Glomerular visceral epithelial cell (primary cell): Measurements from ENCODE around the gene SLCO2B1.

Experiments
- DNase-seq: peaks from one replicate; pipeline ENCODE4 v3.0.0-alpha.2; 2016; ENCODE audit errors: extremely low spot score

SLCO2B1 gene

GRCh38 chr11:75145196-75145971 is 5.5 kb upstream of the SLCO2B1 start:
- no peak for DNase-seq

DNA sequence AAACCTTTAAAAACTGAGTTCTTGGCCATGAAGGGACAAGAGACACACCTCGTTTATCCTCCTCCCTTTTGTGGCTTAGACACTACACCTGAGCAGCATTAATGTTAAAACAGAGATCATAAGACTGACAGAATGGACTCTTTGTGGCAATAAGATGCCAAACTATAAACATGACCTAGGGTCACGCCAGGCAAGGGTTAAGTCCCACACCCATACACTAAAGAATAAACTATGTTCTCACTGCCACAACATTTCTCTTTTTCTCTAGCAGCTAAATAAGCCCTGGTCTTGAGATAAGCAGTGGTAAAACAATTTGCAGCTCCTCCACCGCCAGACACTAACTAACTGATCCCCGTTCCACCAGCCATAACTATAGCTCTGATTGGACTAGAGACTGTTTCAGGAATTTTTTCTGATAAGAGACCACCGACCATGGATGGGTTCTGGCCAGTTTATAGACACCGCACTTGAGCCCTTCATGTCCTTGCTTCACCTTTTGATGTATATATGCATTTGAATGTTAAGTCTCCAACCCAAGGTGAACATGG is 4.9 kb upstream of the SLCO2B1 start:
- DNase-seq, result no peak

DNA sequence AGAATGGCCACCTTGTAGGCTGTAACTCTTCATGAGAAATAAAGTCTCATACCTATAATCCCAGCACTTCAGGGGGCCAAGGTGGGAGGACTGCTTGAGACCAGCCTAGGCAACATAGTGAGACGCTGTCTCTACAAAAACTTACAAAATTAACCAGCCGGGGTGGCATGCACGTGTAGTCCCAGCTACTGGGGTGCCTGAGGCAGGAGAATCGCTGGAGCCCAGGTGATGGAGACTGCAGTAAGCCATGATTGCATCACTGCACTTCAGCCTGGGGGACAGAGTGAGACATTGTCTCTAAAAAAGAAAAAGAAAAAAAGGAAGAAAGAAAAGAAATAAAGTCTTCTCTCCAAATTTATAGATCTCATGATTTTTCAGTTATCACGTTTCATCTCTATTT is 4.2 kb upstream of the SLCO2B1 start:
- DNase-seq, result no peak

DNA sequence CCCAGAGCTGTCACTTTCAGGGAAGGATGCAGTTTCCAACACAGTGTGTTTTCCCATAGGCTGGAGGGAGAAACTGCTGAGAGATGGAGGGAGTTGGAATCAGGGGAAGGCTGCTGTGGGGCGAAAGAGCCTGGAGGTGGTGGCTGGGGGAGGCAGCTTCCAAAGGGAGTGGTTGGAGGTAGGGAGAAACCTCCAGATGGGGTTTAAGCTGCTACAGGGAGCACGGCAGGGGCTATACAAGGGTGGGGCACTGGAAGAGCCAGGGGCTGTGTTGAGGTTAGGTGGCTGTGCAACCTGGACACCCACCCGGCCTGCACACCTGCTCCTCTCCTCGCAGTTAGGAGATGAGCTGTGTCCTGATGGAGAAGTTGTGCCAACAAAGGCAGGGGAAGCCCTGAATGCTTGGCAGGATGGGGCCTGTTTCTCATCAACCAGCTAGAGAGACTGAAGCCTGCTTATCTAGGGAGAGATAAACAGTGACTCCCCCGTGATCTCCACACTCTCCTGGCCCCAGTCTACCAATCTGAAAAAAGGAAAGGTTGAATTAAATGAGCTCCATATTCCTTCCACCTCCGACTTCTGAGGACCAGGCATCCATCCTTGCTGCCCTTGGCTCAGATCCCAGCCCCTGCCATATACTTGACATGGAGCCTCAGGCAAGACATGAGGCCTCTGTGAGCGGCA is 3.6 kb upstream of the SLCO2B1 start:
- no peak for DNase-seq

DNA sequence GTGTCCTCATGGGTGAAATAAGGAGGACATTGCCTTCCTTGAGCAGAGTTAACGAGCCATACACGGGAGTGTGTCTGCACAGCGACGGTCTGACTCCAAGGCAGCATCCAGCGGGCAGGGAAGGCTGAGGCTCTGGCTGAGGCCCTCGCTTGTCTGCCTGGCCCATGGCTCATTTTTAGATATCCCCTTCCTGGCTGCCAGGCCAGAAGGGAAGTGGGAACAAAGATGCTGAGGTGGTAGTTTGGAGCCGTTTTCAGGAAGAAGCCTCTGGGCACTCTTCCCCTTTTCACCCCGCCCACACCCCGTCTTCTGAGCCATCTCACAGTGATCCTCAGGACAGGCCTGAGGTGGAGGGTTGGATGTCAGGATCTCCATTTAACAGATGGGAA is 3.0 kb upstream of the SLCO2B1 start:
- no peak for DNase-seq

GRCh38 chr11:75148436-75148983 is 2.4 kb upstream of the SLCO2B1 start:
- DNase-seq, result no peak

DNA sequence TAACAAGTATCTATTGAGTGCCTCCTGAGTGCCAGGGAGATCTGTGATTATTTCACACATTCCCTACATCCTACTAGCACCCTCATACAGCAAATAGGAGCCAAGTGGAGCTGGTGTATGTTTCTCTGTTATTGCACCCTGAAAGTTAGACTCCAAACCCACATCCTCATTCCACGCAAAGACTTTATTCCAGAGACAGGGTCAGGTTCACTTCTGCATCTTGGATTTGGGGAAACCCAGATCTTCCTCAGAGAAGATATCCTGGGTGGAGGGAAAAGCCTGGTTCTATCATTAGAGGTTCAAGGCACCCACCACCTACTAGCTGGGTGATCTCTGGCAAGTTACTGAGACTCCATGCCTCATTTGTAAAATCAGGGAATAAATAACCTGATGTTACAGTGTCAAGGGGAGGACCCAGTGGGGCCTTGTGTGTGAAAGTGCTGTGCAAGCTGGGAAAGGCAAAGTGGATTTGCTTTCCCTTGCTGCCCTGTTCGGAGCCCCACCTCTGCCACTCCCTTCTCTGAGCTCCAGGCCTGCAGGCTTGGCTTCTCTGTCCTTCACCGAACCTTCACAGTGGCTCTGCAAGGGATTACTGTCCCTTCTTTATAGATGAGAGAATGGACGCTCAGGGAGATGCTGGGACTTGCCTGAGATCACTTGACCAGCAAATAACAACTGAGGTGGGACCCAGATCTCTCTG is 991 bp upstream of the SLCO2B1 start:
- DNase-seq, result no peak

- no peak for DNase-seq
Observed at GRCh38 chr11:75151346-75152047, 590 bp downstream of the SLCO2B1 start.

- DNase-seq, result no peak
Observed at GRCh38 chr11:75152090-75152489, 1.2 kb downstream of the SLCO2B1 start.

- no peak for DNase-seq
Observed at GRCh38 chr11:75152651-75153427, 1.9 kb downstream of the SLCO2B1 start.

- no peak for DNase-seq
Observed at GRCh38 chr11:75154646-75155569, 4.0 kb downstream of the SLCO2B1 start.

- no peak for DNase-seq
Observed at GRCh38 chr11:75155570-75156422, 4.9 kb downstream of the SLCO2B1 start.

DNA sequence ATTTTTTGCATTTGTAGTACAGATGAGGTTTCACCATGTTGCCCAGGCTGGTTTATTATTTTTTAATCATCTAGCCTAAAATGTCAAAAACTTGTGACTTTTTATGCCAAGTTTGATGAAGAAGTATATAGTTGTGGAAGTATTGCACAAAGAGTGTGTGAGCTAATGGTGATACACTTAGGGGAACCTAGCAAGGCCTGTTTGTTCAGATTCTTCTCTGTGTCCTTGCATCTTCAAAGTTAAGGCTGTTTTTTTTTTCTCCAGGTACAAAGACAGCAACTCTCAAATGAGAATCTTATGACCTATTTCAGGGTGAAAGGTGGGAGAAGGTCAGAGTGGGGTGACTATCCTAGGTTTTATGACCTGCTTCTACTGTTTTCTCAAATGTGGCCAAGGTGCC is 7.3 kb downstream of the SLCO2B1 start:
- DNase-seq, result no peak

DNA sequence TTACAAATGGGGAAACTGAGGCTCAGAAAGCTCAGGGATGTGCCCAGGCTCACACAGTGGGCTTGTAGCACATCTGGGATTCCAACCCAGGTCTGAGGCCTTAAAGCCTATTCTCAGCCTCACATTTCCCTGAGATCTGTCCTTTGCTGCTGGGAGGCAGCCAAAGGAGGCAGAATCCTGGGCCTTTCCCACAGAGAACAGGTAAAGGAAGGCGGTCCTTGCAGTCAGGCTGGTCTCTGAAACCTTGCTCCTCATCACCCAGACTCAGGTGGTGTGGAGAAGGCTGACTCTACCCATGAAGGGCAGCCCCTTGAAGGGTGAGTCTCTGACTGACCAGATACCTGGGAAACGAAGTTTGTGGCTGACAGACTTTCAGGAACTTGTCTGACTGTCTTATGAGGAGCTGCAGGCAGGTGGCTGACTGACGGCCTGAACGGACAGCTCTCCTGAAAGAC is 7.8 kb downstream of the SLCO2B1 start:
- no peak for DNase-seq

DNA sequence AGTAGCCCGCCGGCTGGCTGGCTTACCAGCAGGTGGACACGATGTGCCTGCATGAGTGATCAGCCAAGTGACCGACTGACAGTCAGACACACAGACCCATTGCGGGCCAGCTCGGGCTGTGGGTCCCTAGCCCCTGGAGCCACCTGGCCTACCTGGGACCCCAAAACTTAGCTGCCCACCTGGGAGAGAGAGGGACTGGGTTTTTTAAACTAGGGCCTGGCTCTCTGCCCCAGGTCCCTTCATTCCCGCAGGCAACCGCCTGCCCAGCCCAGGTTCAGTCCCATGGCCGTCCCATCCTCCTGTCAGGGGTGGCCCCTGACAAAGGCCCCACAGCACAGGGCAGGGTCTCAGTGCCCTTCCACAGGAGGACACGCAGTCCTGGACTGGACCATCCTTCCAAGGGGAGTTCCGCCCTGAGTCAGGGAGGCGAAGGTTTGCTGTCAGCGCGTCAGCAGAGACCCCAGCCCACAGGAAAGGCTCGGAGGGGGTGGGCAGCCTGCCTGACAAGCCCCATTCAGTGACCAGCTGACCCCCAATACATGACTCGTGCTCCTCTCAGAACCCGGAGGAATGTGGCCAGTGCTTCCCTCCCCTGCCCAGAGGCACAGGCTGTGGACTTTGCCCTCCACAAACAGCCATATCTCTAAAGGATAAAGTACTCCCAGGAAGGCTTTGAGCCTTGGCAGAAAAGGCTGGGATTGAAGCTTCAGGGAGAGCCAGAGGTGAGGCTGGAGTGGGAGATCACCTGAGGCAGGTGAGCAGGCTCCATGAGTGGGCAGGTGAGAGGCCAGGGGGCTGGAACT is 8.4 kb downstream of the SLCO2B1 start:
- DNase-seq, result no peak

- peak; percentile 54 for DNase-seq
Observed at GRCh38 chr11:75160220-75160757, 9.4 kb downstream of the SLCO2B1 start.

GRCh38 chr11:75160880-75161279 is 10.0 kb downstream of the SLCO2B1 start:
- no peak for DNase-seq
